Panc1 (cell line): ENCODE data around the gene CDH6.

ENCODE experiments used
- CTCF ChIP-seq: fragments of 450-650 bp; IDR thresholded peaks from 2 replicates; pipeline ENCODE4 v1.5.1; 2017; ENCODE audit warnings: mild to moderate bottlenecking
- POLR2AphosphoS5 ChIP-seq: IDR thresholded peaks from 2 replicates; pipeline ENCODE4 v1.6.1; 2012; ENCODE audit warnings: mild to moderate bottlenecking, low read depth, low read length, moderate library complexity
- REST ChIP-seq, 2 experiments: IDR thresholded peaks; 2 replicates each; pipeline ENCODE4 v1.6.1; 2011 to 2012; ENCODE audit warnings: low read depth in 2 of 2, control low read depth in 1 of 2, low read length in 1 of 2, mild to moderate bottlenecking in 1 of 2, moderate library complexity in 1 of 2; ENCODE audit not compliant: insufficient read depth in 1 of 2
- SIN3A ChIP-seq: IDR thresholded peaks from 2 replicates; pipeline ENCODE4 v1.6.1; 2012; ENCODE audit warnings: low read depth, mild to moderate bottlenecking, low read length, moderate library complexity, borderline replicate concordance; ENCODE audit not compliant: insufficient read depth

- no peak for TF ChIP-seq CTCF
- TF ChIP-seq POLR2AphosphoS5 = no peak
- no peak for TF ChIP-seq SIN3A
- TF ChIP-seq REST (IDR thresholded peaks at IDR 0.05; ENCODE audit: insufficient read depth in 1 of 2, low read depth in 2 of 2, low read length in 1 of 2) = no peak
Measured at GRCh38 chr5:31236339-31236738, 42.9 kb downstream of the CDH6 start.
